Measurements from ENCODE around the gene LRMDA. TPM values are rescaled to one million over a fixed set of nuclear protein-coding genes. Genes with fewer than 3 reads are reported as not detected.

Gene LRMDA
- total and polyA plus RNA-seq, 2 of the 13 experiments (the other 11 are each of a cell fraction or from before 2014, with no cell fraction given) = 13.4 to 22.0 TPM

DNA sequence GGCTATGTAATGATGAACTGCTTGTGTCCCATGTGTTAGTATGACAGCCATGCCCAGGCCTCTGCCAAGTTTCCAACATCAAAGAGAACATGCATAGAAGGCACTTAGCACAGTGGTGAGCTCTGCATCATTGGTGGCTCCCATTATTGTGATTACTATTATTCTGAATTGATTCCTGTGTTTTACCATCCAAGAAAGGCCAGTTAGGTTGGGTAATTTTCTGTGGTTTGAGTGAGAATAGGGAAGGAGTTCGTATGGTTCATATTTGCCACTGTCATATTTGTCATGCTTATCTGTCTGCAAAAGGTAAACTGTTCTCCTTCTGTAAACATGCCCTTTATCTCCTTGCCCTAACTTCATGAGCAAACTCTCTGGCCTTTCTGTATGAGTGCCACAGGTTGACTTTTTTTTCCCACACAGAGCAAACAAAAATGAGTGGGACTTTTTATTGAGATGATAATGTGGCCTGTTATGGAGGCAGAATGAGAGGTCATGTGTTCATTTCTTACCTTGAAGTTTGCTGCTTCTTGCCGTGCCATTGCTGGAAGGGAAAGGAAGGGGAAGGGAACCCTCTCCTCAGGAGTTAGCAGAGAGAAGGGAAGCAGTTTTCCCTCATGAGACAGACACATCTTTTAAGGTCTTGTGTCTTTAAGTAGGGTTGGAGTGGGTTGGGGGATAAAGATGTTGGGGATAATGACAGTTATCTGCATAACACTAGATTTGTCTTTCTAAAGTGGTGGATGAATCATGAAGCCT lies 301.9 kb downstream of the LRMDA start (continued):
- 0 out of 2 replicates have a peak, but pooled peaks have one; percentile 36 for TF ChIP-seq ZNF629 (CRISPR knock-in tag; conservative IDR thresholded peaks at IDR 0.05)
- TF ChIP-seq PHF5A (CRISPR knock-in tag; IDR thresholded peaks at IDR 0.05; ENCODE audit: low read depth, unreplicated experiment) = peak; percentile 95
- TF ChIP-seq, protein P1, sequence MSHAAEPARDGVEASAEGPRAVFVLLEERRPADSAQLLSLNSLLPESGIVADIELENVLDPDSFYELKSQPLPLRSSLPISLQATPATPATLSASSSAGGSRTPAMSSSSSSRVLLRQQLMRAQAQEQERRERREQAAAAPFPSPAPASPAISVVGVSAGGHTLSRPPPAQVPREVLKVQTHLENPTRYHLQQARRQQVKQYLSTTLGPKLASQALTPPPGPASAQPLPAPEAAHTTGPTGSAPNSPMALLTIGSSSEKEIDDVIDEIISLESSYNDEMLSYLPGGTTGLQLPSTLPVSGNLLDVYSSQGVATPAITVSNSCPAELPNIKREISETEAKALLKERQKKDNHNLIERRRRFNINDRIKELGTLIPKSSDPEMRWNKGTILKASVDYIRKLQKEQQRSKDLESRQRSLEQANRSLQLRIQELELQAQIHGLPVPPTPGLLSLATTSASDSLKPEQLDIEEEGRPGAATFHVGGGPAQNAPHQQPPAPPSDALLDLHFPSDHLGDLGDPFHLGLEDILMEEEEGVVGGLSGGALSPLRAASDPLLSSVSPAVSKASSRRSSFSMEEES (CRISPR knock-in tag; IDR thresholded peaks at IDR 0.05) = peak; percentile 68; the same call in 1 of the 2 replicates
- peak; percentile 67; the same call in 1 of the 2 replicates for TF ChIP-seq KDM4B (CRISPR knock-in tag; IDR thresholded peaks at IDR 0.05)
- TF ChIP-seq PCBP2 (optimal IDR thresholded peaks at IDR 0.05; ENCODE audit: low read depth, low read length, poor library complexity, severe bottlenecking) = no peak
- TF ChIP-seq PTBP1 (IDR thresholded peaks at IDR 0.05; ENCODE audit: low read depth, low read length, poor library complexity, severe bottlenecking) = no peak
- TF ChIP-seq KMT2B (CRISPR knock-in tag; IDR thresholded peaks at IDR 0.05) = no peak
- TF ChIP-seq, protein P2, sequence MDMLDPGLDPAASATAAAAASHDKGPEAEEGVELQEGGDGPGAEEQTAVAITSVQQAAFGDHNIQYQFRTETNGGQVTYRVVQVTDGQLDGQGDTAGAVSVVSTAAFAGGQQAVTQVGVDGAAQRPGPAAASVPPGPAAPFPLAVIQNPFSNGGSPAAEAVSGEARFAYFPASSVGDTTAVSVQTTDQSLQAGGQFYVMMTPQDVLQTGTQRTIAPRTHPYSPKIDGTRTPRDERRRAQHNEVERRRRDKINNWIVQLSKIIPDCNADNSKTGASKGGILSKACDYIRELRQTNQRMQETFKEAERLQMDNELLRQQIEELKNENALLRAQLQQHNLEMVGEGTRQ (IDR thresholded peaks at IDR 0.05; ENCODE audit: low read depth, low read length) = no peak
- TF ChIP-seq, protein P2 (CRISPR knock-in tag; IDR thresholded peaks at IDR 0.05; ENCODE audit: borderline replicate concordance) = peak; percentile 35; the same call in 1 of the 2 replicates
- TF ChIP-seq ZNF260 (CRISPR knock-in tag; IDR thresholded peaks at IDR 0.05; ENCODE audit: borderline replicate concordance, low read depth) = no peak
- TF ChIP-seq PAX8 (CRISPR knock-in tag; IDR thresholded peaks at IDR 0.05; ENCODE audit: borderline replicate concordance) = no peak
- TF ChIP-seq ZNF7 (CRISPR knock-in tag; IDR thresholded peaks at IDR 0.05) = no peak
- TF ChIP-seq CBX1 (IDR thresholded peaks at IDR 0.05; ENCODE audit: low read depth) = no peak
- no peak for TF ChIP-seq NCOA5 (CRISPR knock-in tag; IDR thresholded peaks at IDR 0.05)
- TF ChIP-seq, protein P3, sequence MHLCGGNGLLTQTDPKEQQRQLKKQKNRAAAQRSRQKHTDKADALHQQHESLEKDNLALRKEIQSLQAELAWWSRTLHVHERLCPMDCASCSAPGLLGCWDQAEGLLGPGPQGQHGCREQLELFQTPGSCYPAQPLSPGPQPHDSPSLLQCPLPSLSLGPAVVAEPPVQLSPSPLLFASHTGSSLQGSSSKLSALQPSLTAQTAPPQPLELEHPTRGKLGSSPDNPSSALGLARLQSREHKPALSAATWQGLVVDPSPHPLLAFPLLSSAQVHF (CRISPR knock-in tag; IDR thresholded peaks at IDR 0.05) = no peak
- TF ChIP-seq JUND (CRISPR knock-in tag; IDR thresholded peaks at IDR 0.05) = peak; percentile 53; the same call in 1 of the 2 replicates
- no peak for TF ChIP-seq GPN1 (CRISPR knock-in tag; IDR thresholded peaks at IDR 0.05; ENCODE audit: borderline replicate concordance)
- no peak for TF ChIP-seq ZNF451 (CRISPR knock-in tag; IDR thresholded peaks at IDR 0.05)
- TF ChIP-seq RAD51 (IDR thresholded peaks at IDR 0.05; ENCODE audit: borderline replicate concordance) = no peak
- TF ChIP-seq, protein P4, sequence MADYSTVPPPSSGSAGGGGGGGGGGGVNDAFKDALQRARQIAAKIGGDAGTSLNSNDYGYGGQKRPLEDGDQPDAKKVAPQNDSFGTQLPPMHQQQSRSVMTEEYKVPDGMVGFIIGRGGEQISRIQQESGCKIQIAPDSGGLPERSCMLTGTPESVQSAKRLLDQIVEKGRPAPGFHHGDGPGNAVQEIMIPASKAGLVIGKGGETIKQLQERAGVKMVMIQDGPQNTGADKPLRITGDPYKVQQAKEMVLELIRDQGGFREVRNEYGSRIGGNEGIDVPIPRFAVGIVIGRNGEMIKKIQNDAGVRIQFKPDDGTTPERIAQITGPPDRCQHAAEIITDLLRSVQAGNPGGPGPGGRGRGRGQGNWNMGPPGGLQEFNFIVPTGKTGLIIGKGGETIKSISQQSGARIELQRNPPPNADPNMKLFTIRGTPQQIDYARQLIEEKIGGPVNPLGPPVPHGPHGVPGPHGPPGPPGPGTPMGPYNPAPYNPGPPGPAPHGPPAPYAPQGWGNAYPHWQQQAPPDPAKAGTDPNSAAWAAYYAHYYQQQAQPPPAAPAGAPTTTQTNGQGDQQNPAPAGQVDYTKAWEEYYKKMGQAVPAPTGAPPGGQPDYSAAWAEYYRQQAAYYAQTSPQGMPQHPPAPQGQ (CRISPR knock-in tag; IDR thresholded peaks at IDR 0.05; ENCODE audit: borderline replicate concordance) = no peak
- no peak for TF ChIP-seq PAWR (CRISPR knock-in tag; IDR thresholded peaks at IDR 0.05; ENCODE audit: borderline replicate concordance)
- TF ChIP-seq, protein P5, sequence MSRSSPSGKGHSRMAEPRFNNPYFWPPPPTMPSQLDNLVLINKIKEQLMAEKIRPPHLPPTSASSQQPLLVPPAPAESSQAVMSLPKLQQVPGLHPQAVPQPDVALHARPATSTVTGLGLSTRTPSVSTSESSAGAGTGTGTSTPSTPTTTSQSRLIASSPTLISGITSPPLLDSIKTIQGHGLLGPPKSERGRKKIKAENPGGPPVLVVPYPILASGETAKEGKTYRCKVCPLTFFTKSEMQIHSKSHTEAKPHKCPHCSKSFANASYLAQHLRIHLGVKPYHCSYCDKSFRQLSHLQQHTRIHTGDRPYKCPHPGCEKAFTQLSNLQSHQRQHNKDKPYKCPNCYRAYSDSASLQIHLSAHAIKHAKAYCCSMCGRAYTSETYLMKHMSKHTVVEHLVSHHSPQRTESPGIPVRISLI (CRISPR knock-in tag; IDR thresholded peaks at IDR 0.05; ENCODE audit: borderline replicate concordance) = peak; percentile 99

Measured in HepG2 (cell line).